SW480 (cell line): Measurements from ENCODE around the gene SLC26A6.
A peak's percentile ranks its signal among the peaks of the same experiment; 100 is the strongest.

Experiments
- DNase-seq: peaks from one replicate; pipeline ENCODE4 v3.0.0-alpha.2; 2016; ENCODE audit warnings: low spot score

The SLC26A6 gene, protein sequence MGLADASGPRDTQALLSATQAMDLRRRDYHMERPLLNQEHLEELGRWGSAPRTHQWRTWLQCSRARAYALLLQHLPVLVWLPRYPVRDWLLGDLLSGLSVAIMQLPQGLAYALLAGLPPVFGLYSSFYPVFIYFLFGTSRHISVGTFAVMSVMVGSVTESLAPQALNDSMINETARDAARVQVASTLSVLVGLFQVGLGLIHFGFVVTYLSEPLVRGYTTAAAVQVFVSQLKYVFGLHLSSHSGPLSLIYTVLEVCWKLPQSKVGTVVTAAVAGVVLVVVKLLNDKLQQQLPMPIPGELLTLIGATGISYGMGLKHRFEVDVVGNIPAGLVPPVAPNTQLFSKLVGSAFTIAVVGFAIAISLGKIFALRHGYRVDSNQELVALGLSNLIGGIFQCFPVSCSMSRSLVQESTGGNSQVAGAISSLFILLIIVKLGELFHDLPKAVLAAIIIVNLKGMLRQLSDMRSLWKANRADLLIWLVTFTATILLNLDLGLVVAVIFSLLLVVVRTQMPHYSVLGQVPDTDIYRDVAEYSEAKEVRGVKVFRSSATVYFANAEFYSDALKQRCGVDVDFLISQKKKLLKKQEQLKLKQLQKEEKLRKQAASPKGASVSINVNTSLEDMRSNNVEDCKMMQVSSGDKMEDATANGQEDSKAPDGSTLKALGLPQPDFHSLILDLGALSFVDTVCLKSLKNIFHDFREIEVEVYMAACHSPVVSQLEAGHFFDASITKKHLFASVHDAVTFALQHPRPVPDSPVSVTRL

DNA sequence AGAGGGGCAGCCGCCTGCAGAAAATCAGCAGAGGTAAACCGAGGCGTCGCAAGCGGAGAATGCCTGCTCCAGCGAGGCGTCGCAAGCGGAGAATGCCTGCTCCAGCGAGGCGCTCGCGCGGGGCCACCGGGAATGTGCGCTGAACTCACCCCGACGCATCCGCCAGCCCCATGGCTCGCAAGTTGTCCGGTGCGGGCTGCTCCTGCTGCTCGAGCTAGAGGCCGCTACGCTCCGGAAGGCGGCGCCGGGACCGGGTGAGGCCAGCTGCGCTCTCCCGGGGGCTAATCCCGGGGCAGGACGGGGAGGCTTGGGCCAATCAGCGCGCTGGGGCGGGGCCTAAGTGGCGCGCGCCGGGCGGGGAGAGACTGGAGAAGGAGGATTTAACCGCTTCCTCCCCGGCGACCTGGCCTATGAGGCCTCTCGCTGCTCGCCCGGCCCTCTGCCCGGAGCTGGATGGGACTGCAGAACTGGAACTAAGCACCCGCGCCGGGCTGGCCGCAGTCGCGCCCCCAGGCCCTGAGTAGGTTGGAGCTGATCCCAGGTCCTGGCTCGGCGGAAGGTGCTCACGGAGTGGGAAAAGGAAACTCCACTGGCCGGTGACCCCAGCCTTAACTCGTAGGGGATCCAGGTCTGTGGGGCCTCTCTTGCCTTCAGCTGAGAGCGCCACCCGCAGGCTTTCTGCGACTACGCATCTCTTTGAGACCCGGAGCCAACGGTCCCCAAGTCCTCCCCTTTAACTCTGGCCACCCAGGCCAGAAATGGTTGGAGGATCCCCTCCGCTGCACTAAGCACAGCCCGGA lies at the start of gene SLC26A6:
TSS of gene SLC26A6 (minus strand) at position 240 of the 800 bp plus-strand sequence. CDS start at position 172, 68 bp downstream.
- peak; percentile 94 for DNase-seq

DNA sequence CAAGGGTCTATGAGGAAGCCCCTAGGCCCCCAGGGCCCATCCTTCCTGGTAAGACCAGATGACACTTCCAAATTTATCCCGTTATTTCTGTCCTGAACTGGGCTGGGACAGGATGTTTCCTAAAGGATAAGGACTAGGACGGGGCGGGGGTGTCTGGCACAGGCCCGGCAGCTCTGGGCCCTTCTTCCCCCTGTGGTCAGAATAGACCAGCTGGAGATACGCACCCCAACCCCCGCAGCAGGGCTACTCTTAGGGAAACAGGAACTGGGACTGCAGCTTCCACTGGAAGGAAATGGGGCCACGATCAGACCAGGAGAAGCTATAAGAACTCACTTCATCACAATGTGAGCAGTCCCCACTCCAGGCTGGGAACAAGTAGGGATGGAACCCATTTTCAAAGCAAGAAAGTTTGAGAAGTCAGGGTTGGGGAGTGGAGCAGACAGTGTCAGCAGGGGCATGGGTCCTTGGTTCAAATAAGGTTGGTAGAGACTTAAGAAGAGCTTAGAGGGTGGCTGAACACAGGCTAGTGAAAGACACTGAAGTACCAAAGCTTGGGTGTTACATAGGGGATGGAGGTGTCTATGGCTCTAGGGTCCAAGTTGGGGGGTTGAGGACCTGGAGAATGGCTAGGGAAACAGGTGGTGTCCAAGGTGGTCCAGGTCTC lies 49.4 kb upstream of the SLC26A6 start:
- no peak for DNase-seq

DNA sequence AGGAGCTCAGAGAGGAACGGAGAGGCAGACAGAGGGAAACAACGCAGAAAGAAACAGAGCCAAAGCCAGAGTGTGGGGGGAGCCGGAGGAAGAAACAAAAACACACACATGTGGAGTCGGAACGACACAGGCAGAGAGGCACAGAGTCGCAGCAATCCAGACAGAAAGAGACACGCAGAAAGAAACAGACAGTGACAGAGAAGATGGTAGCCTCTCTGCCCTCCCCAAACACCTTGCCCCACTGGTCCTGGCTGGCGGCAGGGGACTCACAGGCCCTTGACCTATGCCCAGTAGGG lies 48.7 kb upstream of the SLC26A6 start:
- no peak for DNase-seq

DNA sequence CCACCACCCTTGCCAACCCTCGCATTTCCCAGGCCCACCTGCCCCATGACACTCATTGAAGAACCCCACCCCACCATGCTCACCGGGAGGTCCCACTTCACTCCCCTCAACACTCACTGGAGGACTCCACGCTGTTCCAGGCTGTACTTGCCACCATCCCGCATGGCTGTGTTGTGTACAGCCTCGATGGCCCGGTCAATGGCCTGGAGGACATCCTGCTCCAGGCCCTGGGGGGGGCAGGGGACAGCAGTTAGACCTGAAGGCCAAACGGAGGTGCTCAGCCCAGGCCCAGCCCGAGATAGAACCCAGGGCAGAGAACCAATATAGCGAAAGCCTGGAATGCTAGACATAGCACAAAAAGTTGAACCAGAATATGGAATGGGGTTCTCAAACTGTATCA lies 47.5 kb upstream of the SLC26A6 start:
- DNase-seq = no peak

DNA sequence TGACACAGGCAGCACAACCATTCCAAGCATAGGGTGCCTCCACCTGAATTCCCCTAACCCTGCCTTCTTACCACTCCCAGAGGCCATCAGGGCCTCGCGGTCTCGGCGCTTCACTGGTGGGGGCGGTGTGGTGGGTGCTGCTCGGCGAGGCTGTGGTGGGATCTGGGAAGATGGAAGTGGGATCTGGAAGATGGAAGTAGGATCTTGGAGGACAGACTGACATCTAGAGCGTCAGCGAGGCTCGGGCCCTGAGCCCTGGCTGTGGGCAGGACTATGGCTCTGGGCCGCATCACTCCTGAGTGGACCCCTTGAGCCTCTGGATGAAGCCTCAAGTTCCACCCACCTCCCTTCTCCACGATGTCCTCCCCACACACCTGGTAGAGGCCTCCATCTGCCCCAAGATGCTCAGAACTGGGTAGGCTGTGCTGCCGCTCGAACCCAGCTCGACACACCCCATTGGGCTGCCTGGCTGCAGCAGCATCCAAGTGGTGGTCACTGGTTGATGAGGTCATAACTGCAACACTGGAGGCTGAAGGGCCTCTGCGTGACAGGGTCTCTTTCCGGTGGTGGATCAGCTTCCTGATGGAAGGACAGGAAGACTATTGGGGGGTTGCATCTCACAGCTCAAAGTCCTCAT lies 46.8 kb upstream of the SLC26A6 start:
- DNase-seq = no peak

DNA sequence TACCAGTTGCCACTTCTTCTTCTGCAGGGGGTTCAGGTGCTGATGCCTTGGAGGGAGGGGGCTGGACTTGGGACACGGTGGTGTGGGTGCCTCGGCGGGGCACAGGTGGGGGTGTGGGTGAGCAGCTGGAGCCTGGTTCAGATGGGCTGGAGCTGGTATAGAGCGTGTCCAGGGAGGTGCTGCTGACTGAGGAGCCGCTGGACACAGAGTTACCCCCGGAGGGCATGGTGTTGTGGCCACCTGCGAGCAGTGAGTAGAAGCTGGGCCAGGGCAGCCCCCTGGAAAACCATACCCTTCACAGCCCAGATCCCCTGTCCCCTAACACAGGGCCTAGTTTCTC lies 46.2 kb upstream of the SLC26A6 start:
- DNase-seq = no peak

DNA sequence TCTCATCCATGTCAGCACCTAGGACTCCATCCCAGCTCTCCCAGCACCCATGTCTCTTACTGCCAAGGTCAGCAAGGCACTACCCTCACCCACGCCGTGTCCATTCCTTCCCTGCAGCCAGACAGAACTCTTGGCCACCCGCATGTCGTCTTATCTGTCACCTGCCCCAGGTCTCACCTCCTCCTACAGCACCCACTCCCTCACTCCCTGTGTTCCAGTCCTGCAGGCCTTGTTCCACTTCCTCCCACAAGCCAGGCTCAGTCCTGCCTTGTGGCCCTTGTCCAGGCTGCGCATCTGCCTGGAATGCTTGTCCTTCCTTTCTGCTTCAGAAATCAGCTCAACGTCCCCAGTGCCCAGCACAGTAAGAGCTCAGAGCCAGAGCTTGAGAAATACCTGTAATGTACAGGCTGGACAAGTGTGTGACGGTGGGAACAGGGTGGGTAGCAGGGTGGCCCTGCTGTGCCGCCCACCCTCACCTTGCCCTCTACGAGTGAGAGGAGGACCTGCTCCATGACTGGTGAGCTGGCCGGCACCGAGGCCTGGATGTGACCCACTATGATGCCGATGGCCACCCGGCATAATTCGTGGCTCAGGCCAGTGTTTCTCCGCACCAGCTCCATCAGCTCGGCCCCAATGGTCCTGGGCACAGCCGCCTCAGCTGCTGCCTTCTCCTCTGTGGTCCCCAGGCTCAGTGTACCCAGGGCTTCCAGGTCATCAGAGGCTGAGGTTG lies 45.7 kb upstream of the SLC26A6 start:
- no peak for DNase-seq

DNA sequence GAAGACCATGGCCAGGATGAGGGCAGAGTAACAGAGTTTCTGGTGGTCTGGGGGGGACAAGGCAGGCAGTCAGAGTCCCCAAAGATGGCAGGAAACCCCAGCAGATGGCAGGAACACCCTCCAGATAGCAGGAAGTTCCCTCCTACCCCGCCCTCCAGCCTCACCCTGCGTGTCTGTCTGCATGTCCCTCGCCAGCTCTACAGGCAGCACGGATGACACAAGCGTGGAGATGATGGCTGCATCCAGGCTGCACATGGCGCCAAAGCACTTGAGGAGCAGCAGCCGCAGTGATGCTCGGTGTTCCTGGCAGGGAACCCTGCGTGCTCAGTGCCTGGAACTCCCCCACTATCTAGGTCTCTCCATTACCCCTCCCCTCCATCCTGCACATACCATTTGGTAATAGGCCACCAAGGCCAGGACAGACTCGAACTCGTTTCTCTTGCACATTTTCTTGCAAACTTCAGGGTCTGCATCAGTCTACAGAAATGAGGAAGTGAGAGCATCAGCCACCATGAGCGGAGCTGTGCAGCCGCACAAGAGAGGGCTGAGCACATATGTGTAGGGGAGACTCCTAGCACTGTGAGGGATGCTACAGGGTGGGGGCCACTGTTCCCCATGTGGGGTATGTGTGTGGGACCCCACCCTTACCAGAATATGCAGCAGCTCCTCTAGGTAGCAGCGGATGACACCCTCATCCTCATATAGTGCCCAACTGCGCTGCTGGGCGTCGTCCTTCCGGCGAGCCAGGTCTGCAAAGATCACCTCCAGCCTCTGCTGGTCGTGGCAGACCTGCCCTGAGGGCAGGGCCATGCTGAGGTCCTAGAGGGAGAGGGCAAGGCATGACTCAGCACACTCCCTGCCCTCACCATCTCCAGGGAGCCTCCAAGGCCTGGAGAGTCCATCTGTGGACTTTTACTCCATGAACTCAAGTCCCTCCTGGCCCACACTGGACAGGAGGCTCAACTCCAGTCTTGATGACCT lies 44.4 kb upstream of the SLC26A6 start:
- no peak for DNase-seq

DNA sequence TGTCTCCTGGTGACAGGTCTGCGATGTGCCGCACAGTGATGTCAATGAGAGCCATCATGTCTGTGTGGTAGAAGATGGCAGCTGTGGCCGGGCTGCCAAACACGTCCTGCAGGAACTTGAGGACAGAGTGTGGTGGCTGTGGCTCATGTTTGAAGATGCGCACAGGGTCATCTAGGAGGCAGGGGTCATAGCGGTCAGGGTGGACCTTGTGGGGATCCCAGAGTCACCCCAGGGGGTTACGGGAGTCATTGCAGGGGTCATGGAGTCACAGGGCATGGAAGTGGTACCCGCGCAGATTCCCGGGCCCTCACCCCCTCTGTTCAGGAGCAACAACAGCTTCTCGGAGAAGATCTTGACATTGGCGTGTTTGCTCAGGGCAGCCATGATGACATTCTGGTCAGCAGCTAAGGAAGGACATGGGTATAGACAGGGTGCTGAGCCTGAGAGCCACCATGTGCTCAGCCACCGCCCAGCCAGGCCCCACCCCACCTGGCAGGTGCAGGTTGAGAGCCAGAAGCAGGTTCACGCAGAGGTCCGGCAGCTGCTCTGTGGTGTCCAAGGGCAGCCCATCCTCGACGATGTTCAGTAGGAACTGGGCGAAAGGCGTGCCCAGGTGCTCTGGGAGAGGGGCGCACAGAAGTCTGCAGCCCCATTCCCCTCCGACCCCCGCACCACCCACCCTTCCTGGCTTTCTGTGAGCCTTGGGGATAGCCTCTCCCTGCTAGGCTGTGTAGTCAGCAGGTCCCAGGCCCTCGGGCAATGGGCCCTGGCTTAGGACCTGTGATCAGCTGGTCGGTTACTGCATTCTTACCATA lies 43.5 kb upstream of the SLC26A6 start:
- no peak for DNase-seq

DNA sequence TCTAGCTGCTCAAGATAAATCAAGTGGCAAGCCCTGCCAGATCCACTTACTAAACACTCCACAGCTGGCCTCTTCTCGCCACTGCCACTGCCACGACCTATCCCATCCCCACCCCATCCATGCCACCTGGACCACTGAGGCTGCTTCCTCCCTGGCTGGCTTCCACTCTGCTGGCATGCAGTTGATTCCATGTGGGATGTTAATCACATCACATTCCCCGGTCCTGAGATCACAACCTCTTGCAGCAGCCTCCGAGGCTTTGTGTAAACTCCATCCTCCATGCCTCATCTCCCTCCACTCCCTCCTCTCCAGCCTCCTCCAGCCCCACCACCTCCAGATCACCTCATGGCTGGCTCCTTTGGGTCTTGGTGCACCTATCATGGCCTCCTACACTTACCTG lies 42.8 kb upstream of the SLC26A6 start:
- DNase-seq = no peak

DNA sequence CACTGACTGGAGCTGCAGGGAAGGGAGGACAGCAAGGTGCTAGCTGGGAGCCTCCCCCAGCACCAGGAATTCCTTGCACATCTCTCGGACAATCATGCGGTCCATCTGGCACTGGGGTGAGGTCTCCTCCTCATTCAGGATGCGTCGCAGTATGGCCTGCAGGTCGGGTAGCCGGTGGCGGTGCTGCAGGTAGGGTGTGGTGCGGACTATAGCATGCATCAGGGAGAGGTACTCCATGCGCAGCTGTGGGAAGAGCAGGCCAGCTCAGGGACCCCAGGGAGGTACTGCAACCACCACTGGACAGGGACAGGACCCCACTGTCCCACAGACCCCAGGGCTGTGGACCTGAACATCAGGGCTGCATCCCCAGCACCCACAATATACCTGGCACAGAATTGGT lies 39.2 kb upstream of the SLC26A6 start:
- no peak for DNase-seq

DNA sequence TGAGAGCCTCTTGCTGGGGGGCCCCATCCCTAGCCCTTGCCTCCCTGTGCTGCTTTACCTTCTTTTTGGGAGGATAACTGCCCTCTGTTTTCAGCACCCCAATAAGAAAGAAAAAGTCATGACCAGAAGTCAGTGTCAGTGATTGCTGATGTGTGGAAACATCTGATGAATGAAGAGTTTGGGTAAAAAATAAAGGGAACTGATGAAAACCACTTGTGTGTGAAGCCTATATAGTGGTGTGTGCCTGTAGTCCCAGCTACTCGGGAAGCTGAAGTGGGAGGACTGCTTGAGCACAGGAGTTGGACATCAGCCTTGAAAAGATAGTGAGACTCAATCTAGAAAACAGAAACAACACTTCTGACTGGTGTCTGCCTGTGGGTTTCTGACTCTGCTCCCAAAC lies 37.3 kb upstream of the SLC26A6 start:
- DNase-seq = no peak

DNA sequence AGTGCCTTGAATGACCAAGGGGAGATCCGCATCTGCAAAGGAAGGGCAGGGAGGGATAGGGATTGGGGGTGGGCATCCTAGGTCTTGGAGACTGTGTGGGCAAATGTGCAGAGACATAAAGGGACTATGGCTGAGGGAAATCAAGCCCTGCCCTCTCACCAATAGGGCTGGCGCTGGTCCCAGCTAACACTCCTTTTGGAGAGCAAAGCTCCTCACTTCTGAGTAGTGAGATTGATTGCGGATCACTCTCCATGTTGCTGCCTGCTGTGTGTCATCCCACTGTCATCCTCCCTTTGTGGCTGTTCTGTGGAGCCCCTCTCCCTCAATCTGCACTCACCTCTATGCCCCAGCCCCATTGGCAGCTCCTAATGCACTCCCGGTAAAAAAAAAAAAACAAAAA lies 29.7 kb upstream of the SLC26A6 start:
- DNase-seq = no peak

DNA sequence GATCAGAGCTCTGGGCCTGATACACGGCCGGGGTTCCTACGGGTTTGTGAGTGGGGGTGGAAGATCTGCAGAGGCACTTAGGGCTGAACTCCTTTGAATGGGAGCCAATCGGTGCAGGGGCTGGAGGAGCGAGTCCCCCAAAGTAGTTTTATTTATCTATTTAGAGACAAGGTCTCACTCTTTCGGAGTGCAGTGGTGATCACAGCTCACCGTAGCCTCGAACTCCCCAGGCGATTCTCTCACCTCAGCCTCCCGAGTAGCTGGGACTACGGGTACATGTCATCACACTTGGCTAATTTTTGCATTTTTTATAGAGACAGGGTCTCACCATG lies 29.0 kb upstream of the SLC26A6 start:
- no peak for DNase-seq

DNA sequence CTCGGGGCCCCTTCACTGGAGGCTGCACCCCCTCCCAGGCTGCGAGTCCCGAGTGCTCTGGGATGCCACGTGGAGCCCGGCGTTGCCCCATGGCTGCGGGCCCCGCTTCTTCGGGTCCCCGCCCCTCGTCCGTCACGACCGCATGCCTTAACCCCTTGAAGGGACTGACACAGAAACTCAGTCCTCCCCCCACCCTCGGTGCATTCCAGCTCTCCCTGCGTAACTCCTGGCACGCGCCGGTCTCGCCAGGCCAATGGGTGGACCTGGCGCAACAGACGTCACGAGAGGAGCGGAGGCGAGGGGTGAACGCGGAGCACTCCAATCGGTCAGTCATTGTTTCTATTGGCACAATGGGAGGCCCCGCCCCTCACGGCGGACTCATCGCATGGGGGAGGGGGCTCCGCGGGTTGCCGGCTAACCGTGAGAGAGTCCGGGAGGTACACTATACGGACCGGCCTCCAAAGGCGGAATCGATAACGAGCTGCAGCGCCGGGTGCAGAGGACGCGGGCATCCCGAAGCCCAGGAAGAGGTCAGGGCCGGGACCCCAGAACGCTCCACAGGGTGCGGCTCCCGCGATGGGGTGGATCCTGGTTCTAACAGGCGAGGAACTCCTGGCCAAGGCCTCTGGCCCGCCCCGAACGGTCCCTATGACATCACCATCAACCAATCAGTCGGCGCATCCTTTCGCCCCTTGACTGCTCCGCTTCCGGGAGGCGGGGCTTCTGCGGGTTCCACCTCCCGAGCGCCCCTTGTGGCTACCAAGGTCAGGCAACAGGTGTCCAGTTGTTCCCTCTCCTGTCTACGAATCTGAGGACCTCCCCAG lies 28.4 kb upstream of the SLC26A6 start:
- DNase-seq = peak; percentile 99

DNA sequence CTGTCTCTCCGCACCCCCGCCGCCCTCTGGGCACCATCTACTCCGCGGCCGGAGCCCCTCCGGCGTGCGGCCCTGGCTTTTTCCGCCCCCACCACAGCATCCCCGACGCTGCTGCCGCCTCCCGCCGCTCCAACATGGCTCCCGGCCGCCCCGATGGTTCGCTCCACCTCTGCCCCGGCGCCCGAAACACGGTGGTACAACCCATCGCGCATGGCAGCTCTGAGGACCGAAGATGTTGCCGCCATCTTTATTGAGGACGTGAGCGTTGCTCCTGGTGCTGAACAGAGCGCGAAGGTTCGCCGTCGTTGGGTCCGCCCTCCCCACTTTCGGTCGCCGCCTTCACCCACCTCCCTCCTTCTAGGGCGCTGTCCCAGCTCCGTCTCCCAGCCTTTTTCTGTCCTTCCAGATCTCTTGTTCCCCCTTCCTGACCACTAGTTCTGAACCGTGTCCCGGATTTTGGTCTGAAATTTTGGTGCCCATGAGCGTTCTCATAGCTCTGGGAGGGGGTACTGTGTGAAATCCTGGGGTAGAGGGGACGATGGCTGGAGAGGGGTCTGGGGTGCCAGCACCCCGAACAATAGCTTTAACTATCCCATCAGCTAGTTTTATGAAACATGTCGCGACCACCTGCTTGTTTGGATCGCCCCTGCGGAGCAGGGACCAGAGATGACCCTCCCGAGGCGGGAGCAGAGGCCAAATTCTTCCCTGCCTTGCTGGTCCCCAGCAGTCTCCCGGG lies 27.7 kb upstream of the SLC26A6 start, which contains the start of gene CELSR3:
TSS of gene CELSR3 (minus strand) at position 134 of the 736 bp plus-strand sequence. CDS start 252 bp downstream, outside the sequence.
- peak; percentile 92 for DNase-seq

DNA sequence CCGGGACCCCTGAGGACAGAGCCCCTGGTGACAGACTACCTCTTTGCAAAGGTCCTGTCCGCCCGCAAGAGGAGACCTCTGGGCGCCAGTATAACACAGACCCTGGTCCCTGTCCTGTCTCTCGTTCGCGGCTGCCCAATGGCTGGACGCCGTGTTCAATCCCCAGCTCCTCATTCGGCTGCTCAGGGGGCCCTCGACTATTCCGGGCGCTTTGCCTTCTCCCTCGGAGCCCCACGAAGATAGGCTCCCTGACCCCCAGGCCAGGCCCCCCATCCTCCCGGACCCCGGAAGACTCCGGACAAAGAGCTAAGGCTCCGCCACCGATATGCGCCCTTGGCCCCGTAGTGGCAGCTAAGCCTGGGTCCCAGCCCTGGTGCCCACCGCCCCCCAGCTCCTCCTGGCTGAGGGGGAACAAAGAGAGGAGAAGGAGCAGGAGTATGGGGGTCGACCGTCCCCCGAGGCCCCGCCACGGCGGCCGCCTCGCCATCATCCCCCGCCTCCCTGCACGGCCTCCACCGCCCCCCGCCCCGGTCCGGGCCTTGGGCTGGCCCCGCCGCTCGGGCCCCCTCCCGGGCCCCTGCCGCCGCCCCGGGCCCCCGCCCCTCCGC lies 27.0 kb upstream of the SLC26A6 start:
- no peak for DNase-seq
